Activated CD4-positive, CD25-positive, alpha-beta regulatory T cell treated with anti-CD3 and anti-CD28 coated beads, Interleukin-2, amount 50 U/mL, for 24 hours (primary cell): Measurements from ENCODE around the gene TMEM255B.
A peak's percentile ranks its signal among the peaks of the same experiment; 100 is the strongest.

ENCODE experiments used
- ATAC-seq, 2 donors: fragments of 150-1000 bp; cut with Tn5 transposase; one replicate each; pipeline ENCODE4 v1.10.0; 2021; ENCODE audit warnings: mild to moderate bottlenecking in 1 of 2, moderate library complexity in 1 of 2

The TMEM255B gene

GRCh38 chr13:113837560-113838355 lies 78.7 kb downstream of the TMEM255B start:
- no peak for ATAC-seq

DNA sequence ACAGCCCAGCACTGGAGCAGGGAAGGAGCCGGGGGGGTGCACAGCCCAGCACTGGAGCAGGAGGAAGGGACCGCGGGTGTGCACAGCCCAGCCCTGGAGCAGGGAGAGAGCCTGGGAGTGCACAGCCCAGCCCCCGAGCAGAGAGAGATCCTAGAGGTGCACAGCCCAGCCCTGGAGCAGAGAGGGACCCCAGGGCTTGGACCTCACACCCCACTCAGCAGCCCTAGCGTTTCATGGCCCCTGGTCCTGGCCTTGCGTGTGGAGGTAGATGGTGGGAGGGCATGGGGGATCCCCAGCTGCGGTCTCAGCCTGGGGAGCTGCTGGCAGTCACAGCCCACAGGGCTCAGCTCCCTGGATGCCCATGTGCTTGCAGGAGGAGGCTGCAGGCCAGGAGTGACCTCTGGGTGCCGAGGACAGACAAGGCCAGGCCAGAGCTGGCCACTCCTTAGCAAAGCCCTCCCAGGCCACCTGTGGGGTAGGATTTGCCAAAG lies 79.7 kb downstream of the TMEM255B start:
- no peak for ATAC-seq

GRCh38 chr13:113839536-113840204 lies 80.6 kb downstream of the TMEM255B start:
- ATAC-seq: no peak

DNA sequence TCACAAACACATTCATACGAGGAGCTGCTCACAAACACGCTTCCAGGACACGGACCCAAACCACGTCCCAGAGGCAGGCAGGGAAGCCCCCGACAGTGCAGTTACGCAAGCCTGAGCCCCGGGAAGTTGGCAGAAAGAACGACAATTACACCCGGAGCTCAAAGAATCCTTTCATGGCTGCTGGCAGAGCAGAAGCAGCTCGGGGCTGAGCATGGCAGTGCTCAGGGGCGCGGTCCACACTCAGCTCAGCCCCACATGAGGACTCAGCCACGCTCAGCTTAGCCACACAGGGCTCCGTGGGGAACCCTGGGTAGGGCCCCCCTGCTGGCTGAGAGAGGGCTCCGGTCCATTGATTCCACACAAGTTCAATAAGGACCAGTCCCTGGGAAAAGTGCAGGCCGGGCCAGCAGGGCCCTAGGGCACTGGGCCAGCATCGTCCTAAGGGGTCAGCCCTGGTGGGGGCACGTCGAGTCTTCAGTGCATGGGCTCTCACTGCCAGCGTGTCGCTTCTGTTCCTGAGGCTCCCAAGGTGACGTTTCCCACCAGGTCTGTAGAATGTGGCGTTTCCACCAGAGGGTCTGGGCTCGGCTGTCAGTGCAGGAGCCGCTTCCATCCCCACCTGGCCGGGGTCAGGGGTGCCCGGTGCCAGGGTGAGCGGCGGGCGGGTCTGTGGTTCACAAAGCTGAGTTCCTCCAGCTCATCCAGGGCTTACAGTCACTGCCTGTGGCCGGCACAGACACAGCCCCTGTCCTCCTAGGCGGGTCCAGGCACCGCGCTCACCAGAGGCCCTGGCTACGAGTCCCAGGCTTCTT lies 81.7 kb downstream of the TMEM255B start:
- ATAC-seq: peak in 1 of 2 donors; percentile 24

GRCh38 chr13:113841353-113841650 lies 82.3 kb downstream of the TMEM255B start:
- ATAC-seq: no peak

- ATAC-seq: no peak
Observed at GRCh38 chr13:113842336-113843062, 83.5 kb downstream of the TMEM255B start.

GRCh38 chr13:113843063-113843654 lies 84.1 kb downstream of the TMEM255B start:
- ATAC-seq: no peak

DNA sequence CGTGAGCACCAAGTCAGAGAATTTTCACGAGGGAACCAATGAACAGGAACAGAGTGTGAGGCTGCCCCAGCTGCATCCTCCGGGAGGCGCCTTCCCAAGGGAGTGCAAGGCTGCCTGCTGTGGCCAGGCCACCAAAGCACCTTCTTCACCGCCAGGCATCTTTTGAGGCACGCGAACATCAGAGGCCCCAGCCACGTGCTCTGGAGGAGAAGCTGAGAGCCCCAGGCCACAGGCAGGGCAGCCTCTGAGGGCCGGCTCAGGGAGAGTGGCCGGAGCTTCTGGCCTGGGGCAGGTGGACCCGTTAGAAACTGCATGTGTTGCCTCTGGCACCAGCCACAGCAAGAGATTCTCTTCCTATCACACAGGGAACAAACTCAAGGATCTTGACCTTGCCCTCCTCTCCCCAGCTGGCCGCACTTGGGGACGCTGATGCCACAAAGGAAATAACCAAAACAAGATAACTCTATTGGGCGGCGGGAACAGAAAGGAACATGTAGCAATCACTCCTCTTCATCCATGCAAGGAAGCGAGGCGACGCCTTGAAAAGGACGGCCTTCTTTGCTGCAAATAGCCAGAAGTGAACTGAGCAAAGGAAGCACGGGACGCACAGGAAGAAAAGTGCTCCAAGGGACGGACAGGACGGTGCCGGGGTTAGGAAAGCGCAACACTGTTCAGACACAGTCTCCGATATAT lies 85.0 kb downstream of the TMEM255B start:
- ATAC-seq: no peak

DNA sequence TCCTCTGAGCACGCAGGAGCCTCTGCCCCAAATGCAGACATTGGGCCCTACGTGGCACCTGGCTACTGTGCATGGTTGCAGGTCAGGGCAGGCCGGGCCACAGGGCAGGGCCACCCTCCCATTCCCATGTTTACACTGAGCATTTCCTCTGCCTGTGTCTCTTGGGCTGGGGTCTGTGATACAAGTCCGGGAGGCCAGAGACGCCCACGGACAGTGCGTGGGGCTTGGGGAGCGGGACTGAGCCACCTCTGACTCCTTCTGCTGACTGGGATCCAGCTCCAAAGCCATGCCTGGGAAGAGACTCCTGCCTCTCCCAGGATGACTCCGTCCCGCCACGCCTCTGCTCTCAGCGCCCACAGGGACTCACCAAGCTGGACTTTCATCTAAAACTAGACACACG lies 86.0 kb downstream of the TMEM255B start:
- ATAC-seq: no peak

DNA sequence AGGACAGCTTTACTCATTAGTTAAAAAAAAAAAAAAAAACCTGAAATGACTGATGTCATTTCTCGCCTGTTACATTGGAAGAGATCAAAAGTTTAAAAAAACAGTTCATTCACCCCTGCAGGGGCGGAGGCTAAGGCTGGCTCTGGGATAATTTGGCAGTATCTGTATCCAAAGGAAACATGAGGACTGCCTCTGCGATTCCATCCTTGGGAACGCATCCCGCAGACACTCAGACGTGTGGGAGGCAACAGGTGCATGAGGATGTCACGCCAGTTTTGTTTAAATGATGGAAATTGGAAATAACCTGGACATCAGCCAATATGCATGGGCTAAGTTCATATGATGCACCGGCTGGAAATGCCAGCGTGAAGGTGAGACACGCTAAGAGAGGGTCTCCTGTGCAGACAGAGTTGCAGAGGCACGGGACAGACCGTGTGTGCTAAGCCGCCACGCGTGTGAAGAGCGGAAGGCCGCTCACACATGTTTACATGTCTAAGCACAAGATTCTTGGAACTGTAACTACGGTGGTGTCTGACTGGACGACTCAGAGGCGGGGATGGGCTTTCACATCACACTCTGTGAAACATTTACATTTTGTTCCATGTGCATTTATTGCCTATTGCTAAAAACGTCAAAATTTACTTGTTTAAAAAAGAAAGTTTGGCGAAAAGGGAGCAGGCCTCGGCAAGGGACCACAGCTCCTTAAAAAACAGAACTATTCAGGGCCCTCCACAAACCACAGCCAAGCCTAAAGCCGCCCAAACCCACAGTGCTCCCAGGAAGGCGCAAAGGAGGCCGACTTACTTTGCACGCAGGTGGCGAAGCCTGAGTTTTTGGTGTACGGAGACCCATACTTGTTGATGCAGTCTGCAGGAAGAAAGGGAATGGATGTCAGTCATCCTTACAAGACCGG lies 87.0 kb downstream of the TMEM255B start:
- ATAC-seq: peak; percentile 32 to 47

- peak in 1 of 2 donors; percentile 39 for ATAC-seq
Observed at GRCh38 chr13:113846636-113847318, 87.8 kb downstream of the TMEM255B start.

- no peak for ATAC-seq
Observed at GRCh38 chr13:113848020-113848419, 89.0 kb downstream of the TMEM255B start.

- no peak for ATAC-seq
Observed at GRCh38 chr13:113848431-113849260, 89.6 kb downstream of the TMEM255B start.

GRCh38 chr13:113849546-113849945 lies 90.5 kb downstream of the TMEM255B start:
- ATAC-seq: no peak

DNA sequence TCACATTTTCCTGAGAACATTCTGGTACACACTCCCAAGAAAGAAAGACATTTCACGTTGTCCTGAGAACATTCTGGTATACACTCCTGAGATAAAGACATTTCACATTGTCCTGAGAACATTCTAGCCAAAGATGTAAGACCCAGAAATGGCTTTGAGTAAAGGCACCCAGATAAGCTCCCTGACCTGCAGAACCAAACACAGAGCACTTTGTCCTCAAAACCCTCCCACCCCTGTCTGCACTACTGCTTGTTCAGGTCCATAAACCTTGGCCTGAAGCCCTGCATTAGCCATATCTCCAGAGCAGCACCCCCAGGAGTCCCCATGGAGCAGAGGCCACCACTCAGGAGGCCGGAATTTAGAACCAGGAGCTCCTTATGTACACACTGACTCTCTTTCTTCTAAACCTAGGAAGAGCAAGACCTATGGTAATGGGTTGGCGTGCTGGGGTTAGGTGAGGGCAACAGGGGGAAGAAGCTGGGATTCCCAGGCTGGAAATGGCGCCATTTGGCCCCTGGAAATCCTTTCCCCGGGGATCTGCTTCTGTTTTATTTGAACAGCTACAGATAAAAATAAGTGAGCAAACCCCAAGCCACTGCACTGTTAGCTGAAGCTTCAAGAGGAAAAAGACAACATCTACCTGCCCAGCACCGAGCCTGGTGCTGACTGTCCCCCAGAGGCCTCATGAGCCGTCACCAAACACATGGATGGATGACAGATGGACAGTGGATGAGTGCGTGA lies 91.1 kb downstream of the TMEM255B start:
- no peak for ATAC-seq

GRCh38 chr13:113850722-113851479 lies 91.9 kb downstream of the TMEM255B start:
- ATAC-seq: no peak

- no peak for ATAC-seq
Observed at GRCh38 chr13:113851480-113851803, 92.4 kb downstream of the TMEM255B start.
